Measurements from ENCODE around the gene PPP4C.

PPP4C gene

GRCh38 chr16:30054959-30055553 lies 20.7 kb upstream of the PPP4C start:
- no peak for DNase-seq (ENCODE audit: low read depth in 2 of 2)

DNA sequence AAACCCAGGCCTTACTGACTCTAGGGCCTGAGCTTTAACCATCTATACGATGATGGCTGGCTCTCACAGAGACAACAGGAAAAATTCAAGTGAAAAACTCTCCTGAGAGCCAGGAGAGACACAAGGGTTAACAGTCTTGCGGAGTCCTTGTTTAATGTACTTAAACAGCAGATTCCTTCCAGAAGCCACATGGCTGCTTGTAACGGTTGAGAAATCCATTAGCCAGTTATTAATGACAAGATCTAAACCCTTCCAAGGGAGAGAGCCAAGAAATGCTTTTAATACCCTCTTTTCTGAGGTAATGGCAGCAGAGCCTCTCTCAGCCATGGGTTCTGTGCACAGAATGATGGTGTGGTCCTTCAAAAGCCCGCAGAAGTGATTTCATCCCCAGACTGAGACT lies 15.4 kb upstream of the PPP4C start:
- DNase-seq (ENCODE audit: low read depth in 2 of 2) = no peak

DNA sequence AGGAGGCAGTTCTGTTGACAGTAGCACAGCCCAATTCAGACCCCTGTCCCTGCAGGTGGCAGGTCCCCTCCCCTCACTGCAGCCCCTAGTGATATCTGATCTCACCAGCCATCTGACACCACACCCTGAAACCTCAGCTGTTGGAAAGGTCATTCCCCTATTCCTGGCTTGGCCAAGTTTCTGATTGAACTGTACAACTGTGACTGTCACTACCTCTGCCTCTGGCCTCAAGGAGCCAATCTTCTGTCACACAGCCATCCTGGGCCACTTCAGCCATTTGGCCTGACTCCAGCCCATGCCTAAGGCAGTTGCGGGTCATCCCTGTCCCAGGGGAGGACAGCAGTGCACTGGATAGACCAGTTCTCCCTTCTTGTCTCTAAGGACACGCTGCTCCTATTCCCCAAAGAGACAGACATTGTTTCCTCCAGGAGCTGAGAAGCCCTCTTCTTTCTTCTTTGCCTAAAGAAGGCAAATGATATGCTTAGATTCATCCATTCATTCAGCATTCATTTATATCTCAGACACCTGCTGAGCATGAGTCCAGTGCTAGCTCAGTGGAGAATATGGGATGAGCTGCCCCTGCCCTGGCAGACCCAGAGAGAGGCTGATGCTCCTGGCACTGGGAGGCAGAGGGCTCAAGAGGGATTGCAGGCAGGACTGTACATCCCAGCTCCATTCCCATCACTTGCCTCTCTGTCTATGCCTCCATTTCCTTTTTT lies 14.8 kb upstream of the PPP4C start:
- DNase-seq (ENCODE audit: low read depth in 2 of 2) = no peak

GRCh38 chr16:30063278-30063892 lies 12.4 kb upstream of the PPP4C start:
- DNase-seq (ENCODE audit: low read depth in 2 of 2) = no peak

GRCh38 chr16:30063893-30064728 lies 11.7 kb upstream of the PPP4C start:
- peak in 1 of 2 experiments; percentile 7 for DNase-seq (ENCODE audit: low read depth in 2 of 2)

DNA sequence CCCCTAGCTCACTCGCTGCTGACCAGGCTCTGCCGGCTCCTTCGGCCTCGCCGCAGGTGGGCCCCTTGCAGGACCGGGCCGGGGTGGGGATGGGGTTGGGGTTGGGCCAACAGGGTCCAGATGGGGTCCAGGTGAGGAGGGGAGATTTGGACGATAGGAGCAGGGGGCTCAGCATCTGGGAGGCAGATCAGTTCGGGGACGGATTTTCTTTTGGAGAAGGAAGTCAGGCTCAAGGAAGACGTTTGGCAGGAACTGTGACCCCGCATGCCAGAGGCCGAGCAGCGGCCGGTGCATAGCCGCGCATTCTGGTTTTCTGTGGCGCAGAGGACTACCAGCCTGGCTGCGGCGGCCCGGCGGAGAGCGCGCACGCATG lies 11.1 kb upstream of the PPP4C start:
- no peak for DNase-seq (ENCODE audit: low read depth in 2 of 2)

GRCh38 chr16:30065102-30065942 lies 10.5 kb upstream of the PPP4C start, which contains the start of gene ALDOA:
ALDOA (plus strand) TSS chr16:30065760; CDS start chr16:30066898, 1,138 bp downstream.
- DNase-seq (ENCODE audit: low read depth in 2 of 2) = peak; percentile 98 to 99

GRCh38 chr16:30065943-30066760 lies 9.6 kb upstream of the PPP4C start:
- peak in 1 of 2 experiments; percentile 12 for DNase-seq (ENCODE audit: low read depth in 2 of 2)

- DNase-seq (ENCODE audit: low read depth in 2 of 2) = no peak
Observed at GRCh38 chr16:30066761-30067583, 8.8 kb upstream of the PPP4C start.

DNA sequence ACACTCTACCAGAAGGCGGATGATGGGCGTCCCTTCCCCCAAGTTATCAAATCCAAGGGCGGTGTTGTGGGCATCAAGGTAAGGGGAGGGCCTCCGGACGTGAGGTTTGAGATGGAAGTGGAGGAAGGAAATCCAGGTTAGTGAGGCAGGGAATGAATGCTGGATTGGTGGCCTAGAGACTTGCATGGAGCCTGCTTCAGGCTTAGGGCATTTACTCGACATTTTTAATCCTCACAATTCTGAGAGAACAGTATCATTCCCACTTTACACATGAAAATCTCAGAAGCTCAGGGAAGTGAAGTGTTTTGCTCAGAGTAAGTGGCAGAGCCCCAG lies 8.2 kb upstream of the PPP4C start:
- DNase-seq (ENCODE audit: low read depth in 2 of 2) = no peak

GRCh38 chr16:30068333-30068732 lies 7.5 kb upstream of the PPP4C start:
- no peak for DNase-seq (ENCODE audit: low read depth in 2 of 2)

DNA sequence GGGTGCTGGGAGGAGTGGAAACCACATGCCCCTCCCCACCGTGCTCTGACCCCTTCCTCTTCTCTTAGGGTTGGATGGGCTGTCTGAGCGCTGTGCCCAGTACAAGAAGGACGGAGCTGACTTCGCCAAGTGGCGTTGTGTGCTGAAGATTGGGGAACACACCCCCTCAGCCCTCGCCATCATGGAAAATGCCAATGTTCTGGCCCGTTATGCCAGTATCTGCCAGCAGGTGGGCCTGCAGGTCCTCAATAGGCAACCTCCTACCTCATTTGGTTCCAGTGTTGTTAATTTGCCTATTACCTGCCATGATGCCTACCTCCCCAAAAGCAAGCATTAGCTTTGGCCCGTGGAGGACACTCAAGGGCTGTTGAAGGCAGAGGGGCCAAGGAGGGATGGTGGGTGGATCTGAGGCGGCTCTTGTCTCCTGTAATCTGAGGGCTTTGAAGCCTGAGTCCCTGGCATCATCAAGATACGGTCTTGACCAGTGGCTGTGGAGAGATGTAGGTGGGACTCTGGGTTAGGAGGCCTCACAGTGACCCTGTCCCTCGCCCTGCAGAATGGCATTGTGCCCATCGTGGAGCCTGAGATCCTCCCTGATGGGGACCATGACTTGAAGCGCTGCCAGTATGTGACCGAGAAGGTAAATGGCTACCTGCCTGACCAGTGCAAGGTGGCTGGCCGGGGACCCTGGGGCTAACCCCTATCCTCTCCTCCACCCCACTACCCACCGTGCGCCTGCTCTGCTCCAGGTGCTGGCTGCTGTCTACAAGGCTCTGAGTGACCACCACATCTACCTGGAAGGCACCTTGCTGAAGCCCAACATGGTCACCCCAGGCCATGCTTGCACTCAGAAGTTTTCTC lies 6.8 kb upstream of the PPP4C start:
- no peak for DNase-seq (ENCODE audit: low read depth in 2 of 2)

- DNase-seq (ENCODE audit: low read depth in 2 of 2) = no peak
Observed at GRCh38 chr16:30069611-30070462, 6.0 kb upstream of the PPP4C start.

DNA sequence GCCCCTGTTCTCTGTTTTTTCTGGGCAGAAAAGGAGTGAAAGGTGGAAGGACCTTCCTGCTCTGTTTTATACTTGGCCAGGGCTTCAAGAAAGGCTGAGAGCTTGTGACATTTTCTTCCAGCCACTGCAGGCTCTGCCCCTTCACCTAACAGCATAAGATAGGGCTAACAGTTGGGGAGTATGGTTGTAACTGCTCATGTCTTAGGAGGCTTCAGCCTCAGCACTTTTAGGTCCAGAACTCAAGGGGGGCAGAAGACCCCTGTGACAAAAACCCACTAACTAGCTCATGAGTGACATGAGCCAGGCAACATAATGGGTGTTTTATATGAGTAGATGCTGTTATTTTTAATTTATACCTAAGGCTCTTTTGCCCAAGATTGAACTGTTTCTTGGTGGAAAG lies 5.3 kb upstream of the PPP4C start:
- no peak for DNase-seq (ENCODE audit: low read depth in 2 of 2)

DNA sequence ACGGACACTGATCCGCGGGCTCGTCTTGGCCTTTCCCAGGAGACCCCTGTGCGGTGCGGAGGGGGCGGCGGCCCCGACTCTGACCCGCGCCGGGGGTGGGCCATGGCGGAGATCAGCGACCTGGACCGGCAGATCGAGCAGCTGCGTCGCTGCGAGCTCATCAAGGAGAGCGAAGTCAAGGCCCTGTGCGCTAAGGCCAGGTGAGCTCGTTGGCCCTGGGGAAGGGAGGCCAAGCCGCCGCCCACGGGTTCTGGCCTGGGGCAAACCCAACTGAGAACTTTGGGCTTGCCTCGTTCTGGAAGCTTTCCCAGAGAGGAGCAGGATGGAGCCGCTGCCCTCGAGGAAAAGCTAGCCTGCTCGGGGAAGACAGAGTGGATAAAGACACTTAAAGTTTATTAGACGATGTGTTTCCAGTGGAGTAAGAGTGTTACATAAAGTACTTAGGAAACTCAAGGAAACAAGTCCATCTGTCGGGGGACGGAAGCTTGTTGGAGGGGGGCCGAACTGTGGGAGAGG lies 540 bp downstream of the PPP4C start:
- DNase-seq (ENCODE audit: low read depth in 2 of 2) = no peak

GRCh38 chr16:30077656-30078055 lies 1.9 kb downstream of the PPP4C start:
- no peak for DNase-seq (ENCODE audit: low read depth in 2 of 2)

DNA sequence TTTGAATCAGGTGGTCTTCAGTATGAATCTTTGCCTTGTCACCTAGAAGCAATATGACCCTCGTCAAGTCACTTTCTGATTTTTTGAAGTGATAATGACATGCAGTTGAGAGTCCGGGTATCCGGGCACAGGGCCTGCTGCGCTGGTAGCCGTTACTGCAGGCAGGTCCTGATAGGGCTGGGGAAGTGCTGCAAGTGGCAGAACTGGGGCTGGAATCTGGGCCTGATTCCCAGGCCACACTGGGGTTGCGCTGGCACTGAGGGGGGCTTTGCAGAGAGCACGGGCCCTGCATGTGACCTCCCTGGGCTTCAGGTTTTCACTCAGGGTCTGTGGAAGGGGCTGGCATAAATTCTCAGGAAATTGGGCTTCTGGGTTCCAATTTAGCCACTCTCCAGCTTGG lies 3.0 kb downstream of the PPP4C start:
- no peak for DNase-seq (ENCODE audit: low read depth in 2 of 2)

- DNase-seq (ENCODE audit: low read depth in 2 of 2) = no peak
Observed at GRCh38 chr16:30079480-30079879, 3.7 kb downstream of the PPP4C start.

Data from fibroblast of skin of left quadriceps (primary cell).